ENCODE results near the gene AP3S1. TPM values are rescaled to one million over a fixed set of nuclear protein-coding genes. Genes with fewer than 3 reads are reported as not detected.
"Not testable (repeated sequence)": the region's sequence is repeated elsewhere in the genome, so short reads cannot be mapped to it uniquely, and the experiment has no call there.

Gene AP3S1
- total and polyA plus RNA-seq, 4 donors = 86.5 to 273 (median 116) TPM

- H3K9me3 ChIP-seq (ENCODE audit: control insufficient read depth, low read length); H3K27ac ChIP-seq (ENCODE audit: low read depth in 1 of 2, low read length in 2 of 2); H3K4me3 ChIP-seq (ENCODE audit: low read length in 2 of 2); H3K36me3 ChIP-seq (ENCODE audit: control insufficient read depth in 1 of 2, insufficient read depth in 2 of 2, low read length in 1 of 2); H3K4me1 ChIP-seq (ENCODE audit: control insufficient read depth in 1 of 2, insufficient read depth in 2 of 2, low read length in 2 of 2); intact Hi-C loops (cut with DNase I); DNase-seq; H3K27me3 ChIP-seq (ENCODE audit: control insufficient read depth in 1 of 2, insufficient read depth in 2 of 2, low read length in 1 of 2); ATAC-seq (ENCODE audit: low FRiP score): not testable (repeated sequence)
- 93 to 96% methylated on average over 12 of the region's 12 CpGs for WGBS, 2 donors
Measured at GRCh38 chr5:115928578-115929407, 87.1 kb downstream of the AP3S1 start.

GRCh38 chr5:115930171-115930570 is 88.4 kb downstream of the AP3S1 start:
- H3K4me3 ChIP-seq (ENCODE audit: low read length in 2 of 2); H3K27me3 ChIP-seq (ENCODE audit: control insufficient read depth in 1 of 2, insufficient read depth in 2 of 2, low read length in 1 of 2); ATAC-seq (ENCODE audit: low FRiP score); H3K27ac ChIP-seq (ENCODE audit: low read depth in 1 of 2, low read length in 2 of 2); H3K9me3 ChIP-seq (ENCODE audit: control insufficient read depth, low read length); DNase-seq; H3K36me3 ChIP-seq (ENCODE audit: control insufficient read depth in 1 of 2, insufficient read depth in 2 of 2, low read length in 1 of 2); intact Hi-C loops (cut with DNase I); H3K4me1 ChIP-seq (ENCODE audit: control insufficient read depth in 1 of 2, insufficient read depth in 2 of 2, low read length in 2 of 2): not testable (repeated sequence)
- 97 to 98% methylated on average over 17 of the region's 17 CpGs for WGBS, 2 donors

DNA sequence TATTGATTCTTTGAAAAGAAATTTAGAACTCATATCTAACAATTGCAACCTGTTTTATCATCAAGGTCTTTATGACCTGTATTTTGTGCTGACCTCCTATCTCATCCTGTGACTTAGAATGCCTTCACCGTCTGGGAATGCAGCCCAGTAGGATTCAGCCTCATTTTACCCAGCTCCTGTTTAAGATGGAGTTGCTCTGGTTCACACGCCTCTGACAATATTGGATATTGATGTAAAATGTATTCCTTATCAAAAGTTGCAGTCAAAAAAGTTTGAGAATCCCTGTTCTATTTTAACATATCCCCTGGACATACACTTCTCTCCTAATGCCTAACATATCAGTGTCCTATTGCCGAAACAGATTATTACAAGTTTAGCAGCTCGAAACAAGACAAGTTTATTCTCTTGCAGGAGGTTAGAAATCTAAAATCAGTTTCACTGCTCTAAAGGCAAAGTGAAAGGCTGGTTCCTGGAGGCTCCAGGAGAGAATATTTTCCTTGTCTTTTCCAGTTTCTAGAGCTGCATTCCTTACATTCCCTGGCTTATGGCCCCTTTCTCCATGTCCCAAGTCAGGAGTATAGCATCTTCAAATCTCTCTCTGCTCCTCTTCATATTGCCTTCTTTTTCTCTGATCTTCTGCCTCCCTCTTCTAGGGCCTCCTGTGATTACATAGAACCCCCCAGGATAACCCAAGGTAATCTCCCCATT is 89.0 kb downstream of the AP3S1 start:
- Histone ChIP-seq H3K4me3 (ENCODE audit: low read length in 2 of 2) (no peak overlapping the region), H3K9me3 (ENCODE audit: control insufficient read depth, low read length) (no peaks in the 10 kb centered on the region), H3K4me1 (ENCODE audit: control insufficient read depth in 1 of 2, insufficient read depth in 2 of 2, low read length in 2 of 2) (no peaks in the 10 kb centered on the region), H3K36me3 (ENCODE audit: control insufficient read depth in 1 of 2, insufficient read depth in 2 of 2, low read length in 1 of 2) (no peaks in the 10 kb centered on the region), H3K27me3 (ENCODE audit: control insufficient read depth in 1 of 2, insufficient read depth in 2 of 2, low read length in 1 of 2) (no peaks in the 10 kb centered on the region), H3K27ac (ENCODE audit: low read depth in 1 of 2, low read length in 2 of 2) (no peak overlapping the region)
- intact Hi-C loops (cut with DNase I) = no loop called here
- DNase-seq (no peak), ATAC-seq (ENCODE audit: low FRiP score) (no peak)
- WGBS, 2 donors = 93 to 96% methylated on average over 4 of the region's 4 CpGs

- Histone ChIP-seq H3K4me3 (ENCODE audit: low read length in 2 of 2) (no peak overlapping the region), H3K27ac (ENCODE audit: low read depth in 1 of 2, low read length in 2 of 2) (no peak overlapping the region), H3K9me3 (ENCODE audit: control insufficient read depth, low read length) (no peaks in the 10 kb centered on the region), H3K27me3 (ENCODE audit: control insufficient read depth in 1 of 2, insufficient read depth in 2 of 2, low read length in 1 of 2) (no peaks in the 10 kb centered on the region), H3K36me3 (ENCODE audit: control insufficient read depth in 1 of 2, insufficient read depth in 2 of 2, low read length in 1 of 2) (no peaks in the 10 kb centered on the region), H3K4me1 (ENCODE audit: control insufficient read depth in 1 of 2, insufficient read depth in 2 of 2, low read length in 2 of 2) (no peaks in the 10 kb centered on the region)
- intact Hi-C loops (cut with DNase I) = no loop called here
- DNase-seq = no peak
- ATAC-seq (ENCODE audit: low FRiP score) = no peak
- WGBS, 2 donors = 87 to 91% methylated on average over 6 of the region's 6 CpGs
Measured at GRCh38 chr5:115932991-115933390, 91.3 kb downstream of the AP3S1 start.

GRCh38 chr5:115934388-115934974 is 92.7 kb downstream of the AP3S1 start:
- no peak for ATAC-seq (ENCODE audit: low FRiP score)
- Histone ChIP-seq H3K4me1 (ENCODE audit: control insufficient read depth in 1 of 2, insufficient read depth in 2 of 2, low read length in 2 of 2) (no peaks in the 10 kb centered on the region), H3K4me3 (ENCODE audit: low read length in 2 of 2) (no peak overlapping the region), H3K27ac (ENCODE audit: low read depth in 1 of 2, low read length in 2 of 2) (no peak overlapping the region), H3K27me3 (ENCODE audit: control insufficient read depth in 1 of 2, insufficient read depth in 2 of 2, low read length in 1 of 2) (no peaks in the 10 kb centered on the region), H3K9me3 (ENCODE audit: control insufficient read depth, low read length) (no peaks in the 10 kb centered on the region), H3K36me3 (ENCODE audit: control insufficient read depth in 1 of 2, insufficient read depth in 2 of 2, low read length in 1 of 2) (no peaks in the 10 kb centered on the region)
- 86 to 90% methylated on average over 10 of the region's 10 CpGs for WGBS, 2 donors
- no peak for DNase-seq
- intact Hi-C loops (cut with DNase I) = no loop called here

DNA sequence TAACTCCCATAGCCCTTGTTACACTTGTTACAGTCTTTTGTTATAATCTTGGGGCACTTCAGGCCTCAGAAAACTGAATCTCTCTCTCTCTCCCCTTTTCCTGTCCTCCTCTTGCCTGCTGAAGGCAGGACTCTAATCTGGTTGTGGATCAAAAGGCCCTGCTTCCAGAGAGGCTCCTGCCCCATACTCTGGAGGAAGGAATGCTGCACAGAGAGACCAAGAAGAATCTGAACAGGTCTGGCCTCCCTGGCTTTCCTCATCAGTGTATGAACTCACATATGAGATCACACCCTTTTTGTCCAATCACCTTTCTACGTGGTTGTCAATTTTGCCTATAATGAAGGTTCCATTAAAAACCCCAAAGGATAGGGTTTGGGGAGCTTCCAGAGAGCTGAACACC is 94.3 kb downstream of the AP3S1 start:
- Histone ChIP-seq H3K4me3 (ENCODE audit: low read length in 2 of 2) (no peak overlapping the region), H3K36me3 (ENCODE audit: control insufficient read depth in 1 of 2, insufficient read depth in 2 of 2, low read length in 1 of 2) (no peaks in the 10 kb centered on the region), H3K4me1 (ENCODE audit: control insufficient read depth in 1 of 2, insufficient read depth in 2 of 2, low read length in 2 of 2) (no peaks in the 10 kb centered on the region), H3K27me3 (ENCODE audit: control insufficient read depth in 1 of 2, insufficient read depth in 2 of 2, low read length in 1 of 2) (no peaks in the 10 kb centered on the region), H3K27ac (ENCODE audit: low read depth in 1 of 2, low read length in 2 of 2) (no peak overlapping the region), H3K9me3 (ENCODE audit: control insufficient read depth, low read length) (no peaks in the 10 kb centered on the region)
- no peak for DNase-seq
- 91 to 97% methylated on average over 1 of the region's 1 CpG for WGBS, 2 donors
- intact Hi-C loops (cut with DNase I) = no loop called here
- ATAC-seq (ENCODE audit: low FRiP score) = no peak

DNA sequence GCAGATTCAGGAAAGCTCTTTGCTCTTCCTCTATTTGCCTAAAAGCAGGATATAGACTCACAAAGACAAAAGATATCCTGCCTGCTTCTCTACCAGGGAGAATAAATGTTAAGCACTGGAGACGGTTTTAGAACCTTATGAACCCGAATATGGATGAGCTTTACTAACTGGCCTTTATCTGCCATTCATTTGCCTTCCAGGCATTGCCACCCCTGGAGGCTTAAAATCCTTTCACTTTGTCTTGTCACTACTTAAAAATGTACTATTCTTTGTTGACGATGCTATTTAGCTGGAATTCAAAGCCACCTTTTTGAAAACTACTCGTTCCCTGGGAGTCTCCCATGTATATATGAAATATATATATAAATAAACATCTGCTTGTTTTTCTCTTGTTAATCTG is 97.3 kb downstream of the AP3S1 start:
- no peaks in the 10 kb centered on the region for H3K4me1 ChIP-seq (ENCODE audit: control insufficient read depth in 1 of 2, insufficient read depth in 2 of 2, low read length in 2 of 2)
- intact Hi-C loops (cut with DNase I) = no loop called here
- no peaks in the 10 kb centered on the region for H3K9me3 ChIP-seq (ENCODE audit: control insufficient read depth, low read length)
- ATAC-seq (ENCODE audit: low FRiP score) = no peak
- no peak for DNase-seq
- H3K27ac ChIP-seq (ENCODE audit: low read depth in 1 of 2, low read length in 2 of 2) = no peak overlapping the region
- no peak overlapping the region for H3K4me3 ChIP-seq (ENCODE audit: low read length in 2 of 2)
- no peaks in the 10 kb centered on the region for H3K27me3 ChIP-seq (ENCODE audit: control insufficient read depth in 1 of 2, insufficient read depth in 2 of 2, low read length in 1 of 2)
- WGBS, 2 donors = 79 to 80% methylated on average over 4 of the region's 4 CpGs
- H3K36me3 ChIP-seq (ENCODE audit: control insufficient read depth in 1 of 2, insufficient read depth in 2 of 2, low read length in 1 of 2) = no peaks in the 10 kb centered on the region

- no peaks in the 10 kb centered on the region for H3K4me1 ChIP-seq (ENCODE audit: control insufficient read depth in 1 of 2, insufficient read depth in 2 of 2, low read length in 2 of 2)
- ATAC-seq (ENCODE audit: low FRiP score) = no peak
- DNase-seq = no peak
- no peak overlapping the region for H3K27ac ChIP-seq (ENCODE audit: low read depth in 1 of 2, low read length in 2 of 2)
- 78 to 80% methylated on average over 3 to 4 of the region's 4 CpGs for WGBS, 2 donors
- no peaks in the 10 kb centered on the region for H3K9me3 ChIP-seq (ENCODE audit: control insufficient read depth, low read length)
- H3K4me3 ChIP-seq (ENCODE audit: low read length in 2 of 2) = no peak overlapping the region
- H3K27me3 ChIP-seq (ENCODE audit: control insufficient read depth in 1 of 2, insufficient read depth in 2 of 2, low read length in 1 of 2) = no peaks in the 10 kb centered on the region
- no peaks in the 10 kb centered on the region for H3K36me3 ChIP-seq (ENCODE audit: control insufficient read depth in 1 of 2, insufficient read depth in 2 of 2, low read length in 1 of 2)
- intact Hi-C loops (cut with DNase I) = no loop called here
Measured at GRCh38 chr5:115940080-115940810, 98.5 kb downstream of the AP3S1 start.

Measured in aorta (tissue), 5 donors.